ENCODE data around the gene ATP2B2.

Gene ATP2B2

GRCh38 chr3:10357095-10357494 lies 148.3 kb downstream of the ATP2B2 start:
- no peak for DNase-seq

- peak; percentile 12 for DNase-seq
These were observed 148.9 kb downstream of the ATP2B2 start for GRCh38 chr3:10356461-10356981.

DNA sequence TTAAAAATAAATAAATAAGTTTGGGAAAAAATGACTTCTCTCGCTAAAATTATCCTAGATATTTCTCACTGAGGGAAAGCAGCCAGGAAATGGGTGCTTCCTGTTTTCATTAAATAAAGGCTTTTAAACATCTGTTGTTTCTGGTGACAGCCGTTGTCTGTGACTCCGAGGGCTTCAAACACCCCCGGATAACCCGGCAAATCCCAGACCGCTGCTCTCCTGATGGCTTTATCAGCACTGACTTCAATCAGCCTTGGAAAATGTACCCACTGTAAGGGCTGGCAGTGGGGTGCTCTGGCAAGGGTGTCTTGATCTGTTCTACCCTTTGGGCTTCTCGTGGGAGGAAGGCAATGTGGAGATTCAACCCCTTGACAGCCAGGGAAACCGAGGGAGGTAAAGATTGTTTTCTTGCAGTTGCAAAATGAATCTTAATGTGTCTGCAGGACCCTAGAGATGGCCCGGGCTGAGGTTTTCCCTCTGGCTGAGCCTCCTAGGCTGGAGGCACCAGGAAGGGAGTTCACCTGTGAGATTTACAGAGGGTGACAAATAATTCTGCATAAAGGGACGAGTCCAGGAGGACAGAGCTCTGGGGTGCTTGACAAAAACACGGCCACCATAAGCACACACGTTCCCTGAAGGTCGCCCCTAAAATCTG lies 150.9 kb downstream of the ATP2B2 start:
- no peak for DNase-seq

DNA sequence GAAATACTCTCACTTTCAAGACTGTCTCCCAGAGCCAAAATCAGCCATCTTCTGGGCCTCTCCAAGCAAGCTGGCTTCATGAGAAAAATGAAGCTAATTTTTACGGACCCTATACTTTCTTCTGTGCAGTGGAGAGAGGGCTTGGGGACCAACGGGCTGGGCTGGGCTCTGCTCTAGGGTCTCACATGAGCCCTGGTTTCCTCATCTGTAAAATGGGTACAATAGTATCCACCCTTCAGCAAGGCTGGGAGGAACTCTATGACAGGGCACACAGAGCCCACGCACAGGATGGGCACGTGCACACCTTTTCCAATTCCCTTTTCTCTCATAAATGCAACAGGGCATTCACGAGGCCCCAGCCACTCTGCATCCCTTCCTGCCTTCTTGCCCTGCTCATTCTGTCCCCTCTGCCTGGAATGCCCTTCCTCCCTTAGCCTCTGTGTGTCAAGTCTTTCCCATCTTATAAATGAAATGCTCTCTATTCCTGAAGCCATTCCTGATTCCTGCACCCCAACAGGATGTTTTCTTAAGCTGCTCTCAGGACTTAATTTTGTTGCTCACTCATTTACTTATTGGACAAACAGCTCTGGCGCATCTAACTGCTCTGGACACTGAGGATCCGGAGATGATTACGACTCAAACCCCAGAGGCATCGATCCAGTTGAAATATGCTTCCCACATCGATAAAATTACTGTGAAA lies 151.6 kb downstream of the ATP2B2 start:
- DNase-seq = no peak

GRCh38 chr3:10353160-10353559 lies 152.2 kb downstream of the ATP2B2 start:
- DNase-seq = no peak

DNA sequence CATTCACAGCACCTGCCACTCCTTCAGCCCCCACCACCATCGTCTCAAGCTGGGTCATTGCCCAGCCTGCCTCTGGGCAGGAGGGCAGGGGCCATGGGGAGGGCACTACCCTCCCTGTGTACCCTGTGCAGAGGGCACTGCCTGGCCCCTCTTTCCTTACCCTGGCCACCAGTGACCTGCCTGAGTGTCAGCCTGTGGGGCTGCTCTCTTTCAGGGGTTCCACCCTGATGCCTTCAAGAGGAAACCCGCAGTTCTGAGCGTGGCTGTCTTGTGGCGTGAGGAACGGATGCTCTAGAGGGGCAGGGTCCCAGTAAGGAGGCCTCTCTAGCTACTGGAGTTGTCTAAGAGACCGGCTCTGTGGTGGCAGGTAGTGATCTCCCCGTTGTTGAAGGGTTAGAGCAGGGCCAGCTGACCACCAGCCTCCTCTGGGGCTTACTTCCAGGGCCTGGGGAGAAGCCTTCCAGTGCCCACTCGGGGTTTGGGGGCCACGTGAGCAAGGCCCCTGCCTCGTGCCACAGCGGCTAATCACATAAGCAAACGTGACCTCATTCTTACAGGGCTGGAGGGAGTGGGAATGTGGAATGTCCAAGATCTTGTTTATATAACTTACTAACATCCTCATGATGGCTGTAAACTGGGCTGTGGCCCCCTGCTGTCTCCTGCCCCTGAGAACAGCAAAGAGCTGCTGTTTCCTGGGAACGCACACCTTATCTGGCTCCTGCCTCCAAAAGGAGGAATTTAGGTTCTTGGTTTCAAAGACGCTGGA lies 153.1 kb downstream of the ATP2B2 start:
- no peak for DNase-seq

DNA sequence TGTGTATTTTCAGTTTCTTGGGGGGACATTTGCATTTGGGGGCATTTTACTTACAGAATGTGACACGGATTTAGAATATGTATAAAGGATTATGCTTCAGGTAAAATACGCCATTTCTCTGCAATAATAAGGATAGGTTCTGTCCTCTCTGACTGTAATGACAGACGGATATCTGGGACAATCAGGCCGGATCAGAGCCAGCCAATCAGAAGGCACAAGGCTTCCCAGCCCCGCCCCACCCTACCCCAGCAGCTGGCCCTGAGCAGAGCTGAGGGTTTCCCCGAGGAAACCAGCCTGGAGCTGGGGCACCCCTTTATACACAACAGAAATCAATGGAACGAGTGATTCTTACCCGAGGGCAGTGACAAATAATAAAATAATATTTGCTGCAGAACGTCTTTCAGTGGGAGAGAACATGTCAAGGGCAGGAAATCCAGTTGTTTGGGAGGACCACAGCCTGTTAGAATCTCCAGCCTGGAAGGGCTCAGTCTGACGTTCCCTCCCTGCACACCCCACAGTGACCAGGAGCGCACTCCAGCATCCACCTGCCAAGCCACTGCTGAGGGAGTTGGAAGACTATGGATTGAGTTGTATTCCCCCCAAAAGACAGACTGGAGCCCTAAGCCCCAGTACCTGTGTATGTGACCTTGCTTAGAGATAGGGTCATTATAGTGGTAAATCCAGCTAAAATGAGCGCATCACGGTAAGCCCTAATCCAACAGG lies 154.2 kb downstream of the ATP2B2 start:
- DNase-seq = peak; percentile 2

DNA sequence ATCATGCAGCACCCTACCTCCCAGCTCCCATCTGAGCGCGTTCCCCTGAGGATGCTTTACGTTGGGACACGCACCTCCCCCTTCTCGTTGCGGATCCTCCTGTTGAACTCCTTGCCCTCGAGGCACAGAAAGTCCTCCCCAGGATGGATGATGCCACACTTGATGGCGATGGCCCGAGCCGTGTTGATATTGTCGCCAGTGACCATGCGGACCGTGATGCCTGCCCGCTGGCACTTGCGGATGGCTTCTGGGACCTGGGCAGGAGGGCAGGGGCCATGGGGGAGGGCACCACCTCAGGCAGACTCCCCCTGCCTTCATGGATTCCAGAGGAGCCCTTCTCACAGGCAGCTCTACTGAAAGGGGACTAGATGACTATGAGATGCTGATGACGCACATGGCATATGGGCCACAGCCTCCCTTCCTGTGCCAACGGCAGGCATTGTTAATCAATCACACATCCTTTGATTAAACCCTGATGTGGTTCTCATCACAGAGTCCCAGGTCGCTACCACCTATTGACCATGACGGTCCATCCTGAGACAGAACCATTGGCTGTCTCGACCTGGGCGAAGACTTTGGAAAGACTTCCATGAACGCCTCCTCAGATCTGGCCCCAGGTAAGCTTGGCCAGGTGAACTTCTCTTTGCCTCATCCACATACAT lies 154.9 kb downstream of the ATP2B2 start:
- no peak for DNase-seq

GRCh38 chr3:10349801-10350200 lies 155.6 kb downstream of the ATP2B2 start:
- DNase-seq = no peak

- no peak for DNase-seq
These were observed 157.0 kb downstream of the ATP2B2 start for GRCh38 chr3:10348404-10348721.

DNA sequence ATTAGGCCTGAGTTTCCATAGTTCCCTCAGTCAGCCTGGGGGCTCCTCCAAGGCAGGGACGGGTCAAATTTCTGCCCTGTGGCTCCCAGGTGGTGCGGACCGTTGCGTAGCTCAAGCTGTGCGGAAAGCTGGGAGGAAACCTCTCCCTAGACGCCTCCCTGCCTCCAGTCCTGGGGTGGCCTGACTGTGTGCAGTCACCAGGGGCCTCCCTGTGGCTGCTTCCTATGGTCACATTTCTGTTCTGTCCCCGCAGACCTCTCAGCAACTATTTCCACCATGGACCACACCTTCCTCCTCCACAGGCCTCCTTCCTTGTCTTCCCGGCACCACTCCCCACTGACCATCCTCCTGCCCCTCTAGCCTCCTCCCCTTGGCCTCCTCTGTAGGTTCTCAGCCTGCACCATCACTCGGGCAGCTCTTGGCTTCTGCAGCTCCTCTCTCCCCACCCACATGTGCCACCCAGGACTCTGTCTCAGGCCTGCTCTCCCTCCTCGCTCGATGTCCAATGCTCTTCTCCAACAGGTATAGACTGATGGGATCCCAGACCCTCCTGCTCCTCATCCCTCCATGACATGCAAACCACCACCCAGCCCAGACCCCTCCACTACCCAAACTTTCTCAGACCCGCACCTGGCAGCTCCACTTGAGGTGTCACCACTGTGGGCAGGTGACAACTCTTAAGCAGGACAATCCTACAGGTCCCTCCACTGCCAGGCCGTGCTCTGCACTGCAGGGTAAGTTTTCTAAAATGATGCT lies 157.6 kb downstream of the ATP2B2 start:
- DNase-seq = no peak

GRCh38 chr3:10345911-10346310 lies 159.5 kb downstream of the ATP2B2 start:
- DNase-seq = no peak

DNA sequence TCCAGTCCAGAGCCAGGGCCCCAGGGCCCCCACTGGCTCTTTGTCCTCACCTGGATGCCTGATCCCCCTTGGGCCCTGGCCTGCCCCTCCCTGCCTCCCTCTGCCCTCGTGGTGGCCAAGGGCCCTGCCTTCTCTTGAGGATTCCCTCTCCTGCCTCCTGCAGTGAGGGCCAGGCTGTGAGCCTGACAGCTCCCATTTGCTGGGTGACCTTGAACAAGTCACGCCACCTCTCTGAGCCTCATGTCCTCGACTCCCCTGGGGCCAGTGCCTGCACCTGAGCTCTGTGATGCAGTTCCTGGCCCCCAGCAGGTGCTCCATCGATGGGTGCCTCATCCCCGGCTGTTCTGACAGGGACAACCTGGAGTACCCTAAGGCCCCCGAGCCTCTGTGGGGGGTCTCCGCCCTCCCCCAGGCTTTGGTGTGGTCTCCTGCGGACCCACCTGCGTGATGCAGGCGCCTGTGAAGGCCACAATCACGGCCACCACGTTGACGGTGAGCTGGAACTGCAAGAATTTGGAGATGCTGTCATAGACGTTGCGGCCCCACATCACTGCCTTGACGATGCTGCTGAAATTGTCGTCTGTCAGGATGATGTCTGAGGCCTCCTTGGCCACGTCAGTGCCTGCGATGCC lies 160.3 kb downstream of the ATP2B2 start:
- no peak for DNase-seq

- DNase-seq = peak; percentile 30
These were observed 161.0 kb downstream of the ATP2B2 start for GRCh38 chr3:10344147-10344943.

- no peak for DNase-seq
These were observed 161.9 kb downstream of the ATP2B2 start for GRCh38 chr3:10343526-10343925.

- DNase-seq = no peak
These were observed 162.6 kb downstream of the ATP2B2 start for GRCh38 chr3:10342781-10343180.

DNA sequence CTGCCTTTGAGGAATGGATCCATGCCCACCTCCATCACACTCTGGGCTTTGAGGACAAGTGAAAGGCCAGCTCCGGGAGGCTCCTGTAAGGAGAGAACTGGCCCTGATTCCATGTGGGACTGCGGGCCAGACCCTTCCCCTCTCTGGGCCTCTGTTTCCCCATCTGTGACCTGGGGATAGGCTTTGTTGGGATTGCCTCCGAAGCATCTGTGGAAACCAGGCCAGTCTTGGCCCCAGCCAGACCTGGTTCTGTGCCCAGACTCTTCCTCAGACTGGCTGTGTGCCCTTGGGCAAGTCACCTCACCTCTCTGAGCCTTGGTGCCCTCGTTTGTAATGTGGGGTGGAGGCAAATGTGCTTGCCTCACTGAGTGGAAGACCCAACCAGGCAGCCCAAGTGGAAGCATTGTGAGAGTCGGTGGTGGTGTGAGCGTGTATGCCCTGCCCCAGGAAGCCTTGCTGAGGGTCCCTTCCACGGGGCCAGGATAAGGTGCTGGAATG lies 163.4 kb downstream of the ATP2B2 start:
- no peak for DNase-seq

GRCh38 chr3:10340476-10340875 lies 164.9 kb downstream of the ATP2B2 start:
- no peak for DNase-seq

- DNase-seq = no peak
These were observed 165.3 kb downstream of the ATP2B2 start for GRCh38 chr3:10340046-10340445.

GRCh38 chr3:10339376-10339955 lies 165.9 kb downstream of the ATP2B2 start:
- DNase-seq = no peak

Measured in NCI-H69 (cell line).